ENCODE results near the gene TMEM62.

- TF ChIP-seq GATA2 (IDR thresholded peaks at IDR 0.05; ENCODE audit: low read depth, low read length) (no peak), GATA3 (IDR thresholded peaks at IDR 0.05; ENCODE audit: low read depth, low read length) (no peak)
Observed at GRCh38 chr15:43214592-43215295, 81.4 kb downstream of the TMEM62 start.
